MM.1S (cell line): ENCODE data around the gene NUAK2.

Experiments
- EZH2phosphoT487 ChIP-seq: fragments of 300-600 bp; sonication (generic); IDR thresholded peaks from 2 replicates; pipeline ENCODE4 v1.6.1; 2018; ENCODE audit warnings: antibody characterized with exemption, low read length
- TF ChIP-seq, protein P1 (sequence below): fragments of 300-600 bp; sonication (generic); IDR thresholded peaks from 2 replicates; pipeline ENCODE4 v1.5.1; 2016; ENCODE audit warnings: antibody characterized with exemption, low read length, mixed read lengths

DNA sequence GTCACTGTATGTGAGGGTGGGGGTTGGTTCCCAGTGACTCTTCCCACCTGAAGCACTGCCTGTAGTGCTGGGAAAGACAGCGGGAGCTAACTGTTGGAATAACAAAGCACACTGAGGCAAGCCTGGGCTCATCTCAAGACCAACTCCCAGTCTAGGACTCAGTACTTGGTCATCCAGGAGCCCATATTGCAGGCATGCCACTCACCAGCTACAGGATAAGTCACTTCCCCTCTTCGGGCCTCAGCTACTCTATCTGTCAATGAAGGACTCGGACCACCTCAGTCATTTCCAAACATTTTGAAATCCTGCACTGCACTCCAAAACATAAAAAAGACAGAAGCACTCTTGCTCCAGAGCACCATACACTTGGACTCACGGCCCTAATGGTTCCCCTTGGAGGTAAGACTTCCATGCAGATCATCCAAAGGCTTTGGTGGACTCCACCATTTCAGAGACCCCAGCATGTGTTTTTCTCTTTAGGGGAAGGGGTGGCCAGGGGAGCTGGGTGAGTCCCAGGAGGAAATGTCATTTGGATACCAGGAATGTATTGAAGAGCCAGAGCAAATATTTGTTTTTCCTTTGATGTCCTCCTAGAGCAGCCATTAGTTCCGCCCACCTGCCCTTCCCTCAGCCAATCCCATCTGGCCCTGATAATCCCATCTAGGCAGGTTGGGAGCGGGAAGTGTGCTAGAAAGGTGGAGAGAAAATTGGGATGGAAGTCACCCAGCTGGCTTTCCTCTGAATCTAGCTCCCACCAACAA, 3.1 kb downstream of the NUAK2 start:
- no peak for TF ChIP-seq EZH2phosphoT487
- TF ChIP-seq, protein P1, sequence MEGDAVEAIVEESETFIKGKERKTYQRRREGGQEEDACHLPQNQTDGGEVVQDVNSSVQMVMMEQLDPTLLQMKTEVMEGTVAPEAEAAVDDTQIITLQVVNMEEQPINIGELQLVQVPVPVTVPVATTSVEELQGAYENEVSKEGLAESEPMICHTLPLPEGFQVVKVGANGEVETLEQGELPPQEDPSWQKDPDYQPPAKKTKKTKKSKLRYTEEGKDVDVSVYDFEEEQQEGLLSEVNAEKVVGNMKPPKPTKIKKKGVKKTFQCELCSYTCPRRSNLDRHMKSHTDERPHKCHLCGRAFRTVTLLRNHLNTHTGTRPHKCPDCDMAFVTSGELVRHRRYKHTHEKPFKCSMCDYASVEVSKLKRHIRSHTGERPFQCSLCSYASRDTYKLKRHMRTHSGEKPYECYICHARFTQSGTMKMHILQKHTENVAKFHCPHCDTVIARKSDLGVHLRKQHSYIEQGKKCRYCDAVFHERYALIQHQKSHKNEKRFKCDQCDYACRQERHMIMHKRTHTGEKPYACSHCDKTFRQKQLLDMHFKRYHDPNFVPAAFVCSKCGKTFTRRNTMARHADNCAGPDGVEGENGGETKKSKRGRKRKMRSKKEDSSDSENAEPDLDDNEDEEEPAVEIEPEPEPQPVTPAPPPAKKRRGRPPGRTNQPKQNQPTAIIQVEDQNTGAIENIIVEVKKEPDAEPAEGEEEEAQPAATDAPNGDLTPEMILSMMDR: no peak
